ENCODE results near the gene NR5A1. TPM values are rescaled to one million over a fixed set of nuclear protein-coding genes. Genes with fewer than 3 reads are reported as not detected.

Gene NR5A1
- not detected for total RNA-seq

DNA sequence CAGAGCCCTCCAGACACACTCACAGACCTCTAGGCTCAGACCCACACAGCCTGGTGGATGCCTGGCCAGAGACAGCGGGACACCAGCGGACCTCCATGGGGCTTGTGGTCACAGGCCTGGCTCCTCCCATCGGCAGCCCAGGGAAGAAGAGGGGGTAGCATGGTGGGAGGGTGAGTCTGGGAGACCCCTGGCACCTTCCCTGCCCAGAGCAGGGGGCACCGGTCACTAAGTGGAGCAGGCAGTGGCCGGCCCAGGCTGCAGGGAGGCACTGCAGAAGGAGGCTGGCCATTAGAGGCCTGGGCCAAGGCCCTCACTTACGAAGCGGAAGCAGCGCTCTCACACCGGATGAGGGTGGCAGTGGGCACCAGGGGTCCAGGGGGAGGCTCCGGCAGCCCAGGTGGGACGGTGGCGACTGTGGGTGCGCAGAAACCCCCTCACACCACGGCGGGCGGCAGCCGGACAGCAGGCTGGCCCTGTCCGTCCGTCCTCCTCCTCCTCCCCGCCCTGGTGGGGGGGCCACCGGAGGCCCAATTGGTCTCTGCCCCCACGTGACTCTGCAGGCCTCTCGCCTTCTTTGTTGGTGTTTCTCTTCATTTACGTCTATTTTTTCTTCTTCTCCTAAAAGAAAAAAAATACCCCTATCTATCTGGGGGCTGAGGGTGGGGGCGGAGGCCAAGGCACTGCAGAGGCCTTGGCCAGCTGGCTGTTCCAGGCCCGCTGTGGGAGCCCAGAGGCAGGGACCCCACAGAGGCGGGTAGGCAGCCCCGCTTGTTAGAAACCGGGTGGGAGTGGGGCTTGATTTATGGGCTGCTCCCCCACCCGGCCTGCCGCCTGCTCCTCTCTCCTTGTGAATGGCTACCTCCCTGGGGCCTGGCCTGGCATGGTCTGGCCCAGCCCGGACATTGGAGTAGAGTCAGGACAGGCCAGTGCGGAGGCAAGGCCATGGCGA, at the start of gene NR5A1:
NR5A1 (minus strand) TSS at position 469 of the 949 bp plus-strand sequence. CDS start 4,004 bp downstream, outside the sequence.
- DNase-seq = no peak

DNA sequence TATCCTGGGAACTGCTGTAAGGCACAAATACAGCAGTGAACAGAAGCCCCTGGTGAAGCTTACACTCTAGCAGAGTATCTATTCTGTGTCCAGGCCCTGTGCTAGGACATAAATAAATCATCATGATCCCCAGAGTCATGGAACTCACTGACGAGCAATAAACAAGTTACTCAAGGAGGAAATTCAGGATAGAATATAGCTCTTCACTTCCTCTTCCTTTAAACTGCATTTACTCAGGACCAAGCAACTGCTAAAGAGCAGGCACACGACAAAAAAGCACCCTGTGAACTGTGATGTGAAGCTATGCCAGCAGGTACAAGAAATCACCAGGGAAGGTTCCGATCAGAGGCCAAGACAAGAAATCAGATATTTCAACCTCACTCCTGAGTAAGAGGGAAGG, 47.8 kb upstream of the NR5A1 start:
- no peak for DNase-seq

DNA sequence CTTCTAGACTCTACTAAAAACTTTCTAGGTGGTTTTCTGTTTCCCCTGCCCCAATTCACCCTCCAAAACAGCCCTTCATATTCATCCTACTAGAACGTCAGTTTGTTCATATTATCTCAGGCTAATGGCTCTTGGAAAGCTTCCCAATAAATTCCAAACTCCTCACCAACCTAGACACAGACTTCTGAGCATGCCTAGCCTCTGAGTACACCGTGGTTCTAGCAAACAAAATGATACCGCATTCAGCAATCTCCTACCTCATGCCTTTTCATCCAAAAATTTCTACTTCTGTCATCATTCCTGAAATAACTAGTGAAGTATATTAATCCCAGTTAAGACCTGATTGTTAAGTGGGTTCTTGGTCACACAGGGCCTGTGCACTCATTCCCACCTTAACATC, 46.5 kb upstream of the NR5A1 start:
- no peak for DNase-seq

DNA sequence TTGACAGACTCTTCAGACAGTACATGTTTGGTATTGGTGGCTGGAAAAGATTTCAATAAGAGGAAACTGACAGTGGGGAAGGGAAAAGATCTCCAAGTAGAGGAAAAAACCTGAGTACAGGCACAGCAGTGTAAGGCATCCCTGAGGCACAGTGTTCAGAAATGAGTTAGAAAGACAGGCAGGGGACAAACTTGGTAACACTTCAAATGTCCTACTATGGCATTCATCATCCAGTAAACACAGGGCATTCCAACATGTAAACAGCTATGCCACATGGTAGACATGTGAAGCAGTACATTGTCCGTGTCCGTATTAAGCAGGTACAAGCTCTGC, 45.0 kb upstream of the NR5A1 start:
- DNase-seq = no peak

DNA sequence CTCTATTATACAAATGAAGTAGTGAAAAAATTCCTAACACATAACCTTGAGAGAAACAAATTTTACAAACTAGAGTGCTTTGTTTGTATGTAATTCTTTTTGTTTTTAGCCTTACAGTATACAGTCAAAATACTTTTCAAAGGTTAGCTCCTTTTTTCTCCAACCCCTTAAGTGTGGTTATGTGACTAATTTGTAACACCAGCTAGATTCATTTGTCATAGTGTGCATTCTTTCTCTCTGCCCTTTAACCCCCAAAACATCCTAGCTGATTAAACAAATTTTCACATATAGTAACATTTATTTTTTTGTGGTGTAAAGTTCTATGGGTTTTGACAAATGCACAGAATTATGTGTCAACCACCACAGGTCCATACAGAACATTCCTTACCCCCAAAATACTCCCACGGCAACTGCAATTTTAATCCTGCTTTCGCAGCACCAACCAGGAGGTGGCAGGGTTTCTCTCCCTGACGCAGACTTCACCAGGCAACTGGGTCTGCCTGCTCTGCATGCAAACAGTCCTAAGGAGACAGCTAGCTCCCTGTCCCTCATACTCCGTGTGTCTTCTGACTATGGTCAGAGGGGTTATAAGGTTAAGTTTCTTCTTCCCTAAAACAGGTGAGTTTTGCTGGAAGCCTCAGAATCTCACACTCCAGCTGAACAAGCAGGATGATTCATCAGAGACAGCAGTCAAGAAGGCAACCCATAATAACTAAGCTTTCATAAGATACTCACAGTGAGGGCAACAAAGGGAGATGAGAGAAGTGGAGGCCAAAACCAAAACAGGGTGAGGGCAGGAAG, 44.5 kb upstream of the NR5A1 start:
- no peak for DNase-seq

DNA sequence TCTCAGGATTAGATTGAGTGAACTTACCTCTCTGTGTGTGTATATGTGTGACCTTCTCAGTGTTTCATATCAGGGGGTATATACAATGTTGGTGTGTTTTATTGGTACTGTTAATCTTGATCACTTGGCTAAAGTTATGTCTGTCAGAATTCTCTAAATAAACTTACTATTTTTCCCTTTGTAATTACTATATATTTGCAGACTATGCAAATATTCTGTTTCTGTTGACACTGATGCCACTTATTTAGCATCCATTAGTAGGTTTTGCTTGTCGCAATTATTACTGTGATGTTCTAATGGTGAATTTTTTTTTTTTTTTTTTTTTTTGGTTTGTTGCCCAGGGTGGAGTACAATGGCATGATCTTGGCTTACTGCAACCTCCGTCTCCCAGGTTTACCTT, 42.9 kb upstream of the NR5A1 start:
- DNase-seq = no peak

DNA sequence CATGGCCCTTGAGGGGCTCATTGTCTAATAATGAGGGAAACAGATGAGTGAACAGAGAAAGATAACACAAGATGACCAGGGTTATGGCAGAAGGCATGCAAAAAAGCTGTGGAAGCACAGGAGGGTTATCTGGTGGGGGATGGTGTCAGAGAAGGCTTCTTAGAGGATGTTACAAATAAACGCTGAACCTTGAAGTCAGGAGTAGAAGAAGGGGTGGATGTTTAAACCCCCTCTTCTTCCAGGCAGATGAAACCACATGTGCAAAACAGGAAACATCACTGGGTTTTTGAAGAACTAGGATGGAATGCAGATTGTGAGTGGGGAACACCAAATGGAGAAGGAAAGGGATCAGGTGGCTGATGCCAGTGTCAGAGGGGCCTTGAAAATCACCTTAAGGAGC, 41.8 kb upstream of the NR5A1 start:
- DNase-seq = no peak

DNA sequence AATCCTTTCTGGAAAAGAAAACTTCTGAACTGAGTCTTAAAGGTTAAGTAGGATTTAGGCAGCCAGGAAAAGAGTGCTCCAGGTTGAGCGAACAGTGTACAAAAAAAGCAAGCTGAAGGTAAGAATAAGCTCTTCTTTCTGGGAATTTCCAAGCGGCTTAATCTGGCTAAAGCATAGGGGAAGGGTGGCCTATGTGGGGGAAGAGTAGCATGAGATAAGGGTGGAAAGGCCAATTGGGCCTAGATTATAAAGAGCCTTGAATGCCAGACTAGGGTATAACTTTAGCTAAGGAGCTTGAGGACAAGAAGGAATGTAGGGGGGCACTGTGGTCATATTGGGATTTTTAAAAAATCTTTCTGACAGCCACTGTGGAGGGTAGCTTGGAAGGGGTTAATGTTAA, 37.3 kb upstream of the NR5A1 start:
- DNase-seq = no peak

DNA sequence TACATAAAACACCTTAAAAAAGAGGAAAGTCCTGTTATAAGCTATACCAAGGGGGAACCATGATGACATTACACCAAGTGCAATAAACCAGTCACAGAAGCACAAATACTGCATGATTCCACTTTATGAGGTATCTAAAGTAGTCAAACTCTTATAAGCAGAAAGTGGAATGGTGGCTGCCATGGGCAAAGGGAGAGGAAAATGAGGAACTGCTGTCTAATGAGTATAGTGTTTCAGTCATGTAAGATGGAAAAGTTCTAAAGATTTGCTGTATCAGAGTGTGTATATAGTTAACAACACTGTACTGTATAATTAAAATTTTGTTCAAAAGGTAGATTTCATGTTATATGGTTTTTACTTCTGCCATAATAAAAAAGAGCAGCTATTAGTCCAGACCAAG, 34.6 kb upstream of the NR5A1 start:
- no peak for DNase-seq

DNA sequence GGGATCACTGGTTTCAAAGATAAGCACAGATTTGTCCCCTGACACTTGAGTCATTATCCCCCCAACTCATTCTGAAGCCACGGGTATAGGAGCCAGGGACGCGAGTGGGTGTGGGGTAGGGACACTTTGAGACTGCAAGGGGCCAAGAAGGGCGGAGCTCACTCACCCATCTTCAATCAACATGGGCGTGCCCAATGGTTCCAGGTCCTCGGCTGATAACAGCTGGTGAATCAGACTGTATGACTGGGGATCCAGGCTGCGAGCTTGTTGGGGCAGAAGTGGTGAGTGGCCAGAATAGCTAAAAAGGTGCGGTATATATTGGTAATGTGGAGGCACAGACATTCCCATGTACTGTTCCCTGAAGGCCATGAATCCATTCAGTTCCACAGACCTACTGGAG, 30.7 kb upstream of the NR5A1 start:
- no peak for DNase-seq

DNA sequence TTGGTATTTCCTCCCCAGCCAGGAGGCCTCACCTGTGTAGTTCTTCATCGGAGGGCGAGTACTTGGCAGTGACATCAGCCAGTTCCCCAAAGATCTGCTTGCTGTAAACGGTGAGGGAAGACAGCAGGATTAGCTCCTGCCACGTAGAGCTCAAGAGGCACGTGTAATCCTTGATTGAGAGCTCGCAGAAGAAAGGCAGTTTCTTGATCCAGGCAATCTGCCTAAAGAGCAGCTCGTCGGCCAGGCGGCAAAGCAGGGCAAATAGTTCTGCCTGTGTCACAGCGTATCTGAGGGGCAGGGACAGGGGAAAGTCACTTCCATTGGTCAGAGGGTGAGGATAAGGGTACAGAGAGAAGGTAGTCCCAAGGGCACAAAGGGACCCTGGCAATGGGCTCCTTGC, 28.6 kb upstream of the NR5A1 start:
- DNase-seq = no peak

DNA sequence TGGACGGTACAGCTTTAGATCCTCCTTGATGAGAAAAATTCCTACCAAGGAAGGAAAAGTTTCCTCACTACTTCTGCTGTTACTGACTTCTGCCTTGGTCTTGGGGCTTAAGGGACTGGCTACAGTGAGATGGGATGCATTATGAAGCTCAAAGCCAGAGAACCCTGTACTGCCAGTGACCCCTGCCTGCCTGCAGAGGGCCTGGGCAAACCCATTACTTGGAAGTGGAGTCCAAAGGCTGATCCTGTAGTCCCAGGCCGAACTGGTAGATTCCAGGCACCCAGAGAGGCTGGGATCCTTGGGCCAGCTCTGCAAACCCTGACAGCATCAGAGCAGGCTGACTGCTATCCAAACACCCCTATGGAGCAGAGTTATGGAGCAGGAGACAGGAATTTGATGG, 25.7 kb upstream of the NR5A1 start:
- no peak for DNase-seq

DNA sequence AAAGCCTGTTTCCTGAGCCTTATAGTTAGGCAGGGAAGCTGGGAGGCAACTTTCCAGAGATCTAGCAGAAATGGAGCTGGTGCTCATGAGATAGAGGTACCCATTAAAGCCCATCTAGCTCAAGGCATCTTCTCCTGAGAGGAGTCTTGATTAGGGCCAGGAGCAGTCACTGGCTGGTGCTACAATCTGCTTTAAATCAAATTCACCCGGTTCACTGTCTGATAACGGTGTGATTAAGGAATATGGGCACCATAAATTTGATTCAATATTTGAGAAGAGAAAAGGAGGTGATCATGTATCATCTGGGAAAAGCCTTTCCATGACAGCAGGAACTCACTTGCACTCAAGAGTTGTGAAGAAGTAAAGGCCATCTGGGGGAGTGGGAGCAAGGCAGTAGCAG, 23.9 kb upstream of the NR5A1 start:
- DNase-seq = no peak

DNA sequence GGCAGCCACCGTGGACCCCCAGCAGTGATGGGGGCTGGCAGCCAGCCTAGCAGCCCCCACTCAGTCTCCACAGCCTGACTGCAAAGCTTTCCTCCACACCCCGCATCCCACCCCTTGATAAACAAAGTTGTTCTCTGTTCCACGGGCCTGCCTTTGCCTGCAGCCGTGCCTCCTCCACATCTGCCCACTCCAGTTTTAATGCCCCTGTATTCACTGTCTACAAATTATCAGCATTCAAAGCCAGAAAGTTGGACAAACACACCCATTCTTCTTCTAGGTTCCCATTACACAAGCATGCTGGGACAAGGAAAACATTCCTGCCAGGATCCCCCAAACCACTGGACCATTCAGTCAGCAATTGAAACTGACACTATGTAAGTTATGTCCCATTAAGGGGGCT, 23.0 kb upstream of the NR5A1 start:
- DNase-seq = no peak

DNA sequence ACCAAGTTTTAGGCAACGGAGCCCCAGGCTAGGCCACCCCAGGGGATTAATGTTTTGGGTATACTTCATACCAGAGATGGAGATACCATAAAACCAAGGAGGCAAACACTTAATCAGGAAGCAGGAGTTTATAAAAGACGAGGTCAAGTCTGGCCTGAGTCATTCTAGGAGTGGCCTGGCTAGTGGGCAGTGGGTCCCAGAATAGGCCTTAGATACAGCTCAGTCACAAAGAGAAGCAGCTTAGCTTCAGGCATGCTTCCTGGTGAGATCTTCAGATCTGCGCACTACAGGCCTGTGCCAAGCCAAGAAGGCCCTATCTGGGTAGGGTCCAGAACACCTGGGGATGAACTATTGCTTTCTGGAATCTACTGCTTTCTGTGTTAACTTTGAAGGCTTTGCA, 20.6 kb upstream of the NR5A1 start:
- DNase-seq = no peak

DNA sequence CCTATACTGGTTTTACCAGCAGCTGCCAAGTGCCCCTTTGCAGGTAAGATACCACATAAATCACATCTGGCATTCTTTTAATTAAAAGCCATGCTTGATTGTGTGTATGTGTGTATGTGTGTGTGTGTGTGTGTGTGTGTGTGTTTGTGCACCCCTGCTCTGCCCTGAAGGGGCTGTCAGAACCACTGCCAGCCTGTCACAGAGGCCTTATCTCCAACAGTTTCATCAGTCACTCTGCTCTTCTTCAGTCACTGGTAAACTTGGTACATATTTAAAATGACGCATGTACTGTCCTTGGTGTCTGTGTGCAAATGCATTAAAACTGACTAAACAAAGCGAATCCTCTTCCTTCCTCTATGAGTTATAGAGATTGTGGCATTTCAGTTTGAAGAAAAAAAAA, 19.0 kb upstream of the NR5A1 start:
- no peak for DNase-seq

DNA sequence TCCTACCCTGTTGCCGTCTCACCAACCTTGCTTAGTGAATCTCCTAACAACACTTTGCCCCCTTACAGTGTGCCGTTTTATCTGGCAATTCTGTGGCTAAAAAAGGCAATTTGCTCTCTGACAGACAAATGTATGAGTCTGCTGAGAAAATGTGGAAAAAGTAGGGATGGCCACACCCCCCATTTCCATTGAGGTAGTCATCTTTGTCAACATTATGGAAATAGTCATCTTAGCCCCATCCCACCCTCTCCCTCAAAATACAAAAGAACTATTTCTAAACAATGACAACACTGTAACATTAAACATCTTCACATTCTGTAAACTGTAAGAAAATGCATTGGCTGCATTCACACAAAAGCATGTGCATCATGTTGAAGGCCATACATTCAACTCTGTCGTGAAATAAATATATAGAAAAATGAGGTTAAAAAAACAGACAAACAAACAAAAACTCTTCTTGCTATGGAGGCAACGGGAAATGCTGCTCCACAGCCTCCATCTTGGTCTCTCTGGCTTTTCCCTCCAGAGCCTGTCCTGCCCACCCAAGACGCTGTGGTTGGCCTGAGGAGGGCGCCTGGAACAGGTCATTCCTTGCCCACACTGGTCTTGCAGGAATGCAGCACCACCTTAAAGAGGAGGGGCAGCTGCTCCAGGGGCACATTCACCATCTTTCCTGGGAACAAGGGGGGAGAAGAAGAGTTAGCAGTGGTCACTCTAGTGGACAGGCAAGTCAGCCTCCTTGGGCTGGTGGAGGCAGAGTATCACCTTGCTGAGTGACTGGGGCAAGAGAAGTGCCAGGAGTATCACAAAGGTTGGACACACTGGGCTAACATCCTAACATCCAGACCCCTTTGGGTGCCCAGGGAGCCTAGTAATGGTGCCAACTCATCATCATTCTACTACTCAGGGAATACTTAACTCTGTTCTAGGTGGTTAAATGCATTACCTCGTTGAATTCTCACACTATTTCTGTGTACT, 15.2 kb upstream of the NR5A1 start:
- DNase-seq = no peak

DNA sequence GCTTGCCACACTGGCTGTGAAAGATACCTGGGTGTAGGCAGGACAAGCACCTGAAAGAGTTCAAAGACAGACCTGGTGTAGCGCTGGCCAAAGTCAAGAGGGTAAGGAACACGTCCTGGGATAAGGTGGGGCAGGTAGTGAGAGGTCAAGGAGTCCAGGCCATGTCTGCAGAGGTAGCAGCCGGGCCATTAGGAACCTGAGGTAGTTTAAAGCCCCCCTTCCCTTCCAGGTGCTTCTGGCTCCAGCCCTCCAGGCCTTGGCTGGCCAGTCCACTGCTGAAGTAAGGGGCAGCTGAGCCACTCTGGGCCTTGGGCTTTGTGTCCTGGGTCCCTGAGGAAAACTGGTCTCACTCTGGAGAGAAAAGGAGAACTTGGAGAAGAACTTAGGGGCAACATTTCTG, 13.9 kb upstream of the NR5A1 start:
- no peak for DNase-seq

DNA sequence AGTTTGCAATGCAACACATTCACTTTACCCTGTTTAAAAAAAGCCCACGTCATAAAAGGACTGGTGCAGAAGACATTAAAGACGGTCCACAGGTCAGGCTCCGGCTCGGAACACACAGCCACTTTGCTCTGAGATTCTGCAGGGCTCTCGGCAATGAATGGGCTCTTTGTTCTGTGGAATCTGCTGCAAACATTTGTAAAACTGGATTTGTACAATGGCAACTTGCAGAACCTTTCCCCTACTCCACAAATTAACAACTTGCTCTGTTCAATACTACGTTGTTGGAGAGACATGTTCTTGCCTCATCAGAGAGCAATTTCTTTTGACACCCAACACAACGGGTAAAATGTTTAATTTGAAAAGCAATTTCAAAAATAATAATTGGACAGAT, 13.0 kb upstream of the NR5A1 start:
- DNase-seq = no peak

DNA sequence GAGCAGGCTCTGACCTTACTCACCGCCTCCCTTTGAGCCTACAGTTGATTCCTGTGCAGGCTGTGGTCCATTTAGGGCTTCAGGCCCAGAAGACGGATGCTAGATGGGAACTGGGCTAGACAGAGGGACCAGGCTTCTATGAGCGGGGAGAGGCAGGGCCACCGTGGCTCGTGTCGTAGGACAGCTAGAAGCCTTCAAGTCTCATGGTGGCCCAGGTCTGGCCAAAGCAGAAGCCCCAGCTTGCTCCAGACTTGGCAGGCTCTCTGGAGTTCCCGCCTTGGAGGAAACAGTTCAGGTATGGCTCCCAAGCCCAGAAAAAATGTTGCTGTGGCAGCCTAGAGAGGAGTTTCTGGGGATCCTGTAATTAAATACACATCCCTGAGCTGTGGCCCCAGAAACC, 10.9 kb upstream of the NR5A1 start:
- DNase-seq = no peak

DNA sequence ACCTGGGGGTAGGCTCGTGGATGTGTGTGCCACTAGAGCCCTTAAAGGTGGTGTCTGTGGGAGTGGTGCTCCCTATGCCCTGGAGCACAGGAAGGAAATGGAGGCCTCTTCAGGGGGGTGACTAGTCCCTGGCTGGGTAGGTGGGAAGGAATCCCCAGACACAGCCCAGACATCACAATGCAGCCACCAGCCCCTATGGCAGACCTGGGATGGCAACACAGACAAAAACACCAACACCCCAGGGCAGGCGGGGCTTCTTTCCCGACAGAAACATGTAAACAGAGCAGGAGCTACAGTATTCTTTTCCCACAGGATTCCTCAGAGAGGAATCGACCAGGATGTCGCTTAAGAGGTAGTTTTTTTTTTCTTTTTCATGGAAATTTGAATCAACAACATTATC, 10.4 kb upstream of the NR5A1 start:
- no peak for DNase-seq

DNA sequence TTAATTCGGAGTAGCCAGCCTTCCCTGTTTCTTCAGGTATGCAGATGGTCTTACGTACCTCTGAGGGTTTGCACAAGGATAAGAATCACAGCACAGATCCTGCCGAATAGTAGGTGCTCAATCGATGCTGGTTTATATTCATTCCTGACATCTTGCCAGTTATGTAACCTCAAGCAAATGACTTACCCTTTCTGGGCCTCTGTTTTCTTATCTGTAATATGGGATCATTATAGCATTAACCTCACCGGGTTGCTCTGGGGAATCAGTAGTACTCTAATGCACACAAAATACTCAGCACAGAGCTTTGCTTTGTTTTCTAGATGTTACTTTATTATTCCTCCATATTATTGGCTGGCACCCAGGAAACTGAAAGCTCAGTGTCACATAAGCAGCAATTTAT, 7.7 kb upstream of the NR5A1 start:
- no peak for DNase-seq

DNA sequence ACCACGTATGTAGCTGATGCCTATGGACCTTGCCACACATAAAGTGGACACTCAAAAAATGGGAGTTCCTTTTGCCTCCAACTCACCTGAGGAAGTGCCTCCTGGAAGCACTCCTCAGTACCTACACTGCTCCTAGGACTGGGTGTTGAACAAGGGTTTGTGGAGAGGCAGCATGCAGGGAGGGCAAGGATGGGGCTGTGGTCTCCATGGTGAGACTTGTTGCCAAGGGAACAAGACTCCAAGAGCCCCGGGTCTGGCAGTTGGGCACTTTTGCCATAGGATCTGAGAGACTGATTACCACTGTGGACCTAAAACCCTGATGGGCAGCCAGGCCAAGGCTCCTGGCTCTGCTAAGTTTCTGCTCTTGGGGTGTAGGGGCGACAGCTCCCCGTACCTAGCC, 6.9 kb upstream of the NR5A1 start:
- no peak for DNase-seq

Measured in effector CD4-positive, alpha-beta T cell (primary cell).